Activated CD4-positive, alpha-beta T cell treated with anti-CD3 and anti-CD28 coated beads, Interleukin-10, Interleukin-2, amounts not matched to agents 100 ng/mL and 50 ng/mL, durations not matched to agents 16 hours and 8 hours (primary cell): Measurements from ENCODE around the gene CPA1.

Experiments used
- DNase-seq: peaks from one replicate; pipeline ENCODE4 v3.0.0-alpha.2; 2020

The CPA1 gene

GRCh38 chr7:130379921-130380860, at the start of gene CPA1:
CPA1 (plus strand) TSS chr7:130380494; CDS start chr7:130380521, 27 bp downstream.
- DNase-seq = no peak

- no peak for DNase-seq
Observed at GRCh38 chr7:130332259-130333053, 47.8 kb upstream of the CPA1 start.

- no peak for DNase-seq
Observed at GRCh38 chr7:130333832-130334231, 46.5 kb upstream of the CPA1 start.

GRCh38 chr7:130334274-130334673, 46.0 kb upstream of the CPA1 start:
- no peak for DNase-seq

GRCh38 chr7:130337410-130337971, 42.8 kb upstream of the CPA1 start:
- no peak for DNase-seq

GRCh38 chr7:130338233-130338632, 42.1 kb upstream of the CPA1 start:
- no peak for DNase-seq

GRCh38 chr7:130341882-130342281, 38.4 kb upstream of the CPA1 start:
- DNase-seq = no peak

- DNase-seq = no peak
Observed at GRCh38 chr7:130342701-130343380, 37.5 kb upstream of the CPA1 start.

- DNase-seq = no peak
Observed at GRCh38 chr7:130344271-130344866, 35.9 kb upstream of the CPA1 start, which contains the start of gene CPA5. CPA5 (plus strand) TSS chr7:130344816; CDS start chr7:130346486, 1,670 bp downstream.

GRCh38 chr7:130345136-130345535, 35.2 kb upstream of the CPA1 start:
- DNase-seq = no peak

- no peak for DNase-seq
Observed at GRCh38 chr7:130345725-130346124, 34.6 kb upstream of the CPA1 start.

GRCh38 chr7:130346177-130346905, 34.0 kb upstream of the CPA1 start:
- no peak for DNase-seq

GRCh38 chr7:130346941-130347340, 33.4 kb upstream of the CPA1 start:
- no peak for DNase-seq

- no peak for DNase-seq
Observed at GRCh38 chr7:130349911-130350782, 30.1 kb upstream of the CPA1 start.

GRCh38 chr7:130350945-130351790, 29.1 kb upstream of the CPA1 start:
- peak; percentile 10 for DNase-seq

- no peak for DNase-seq
Observed at GRCh38 chr7:130351791-130352090, 28.6 kb upstream of the CPA1 start.

- no peak for DNase-seq
Observed at GRCh38 chr7:130352194-130353074, 27.9 kb upstream of the CPA1 start.

GRCh38 chr7:130353196-130353595, 27.1 kb upstream of the CPA1 start:
- DNase-seq = no peak
